Measurements from ENCODE around the gene TXNRD1. TPM values are rescaled to one million over a fixed set of nuclear protein-coding genes. Genes with fewer than 3 reads are reported as not detected.

The TXNRD1 gene
- 673 and 740 TPM in 2 replicates for polyA plus RNA-seq (2011; rRNA removed)
- 890 and 1,035 TPM in 2 replicates for polyA minus RNA-seq (2011; rRNA and poly(A)+ RNA removed)

- POLR2A ChIA-PET = interaction anchor here (0.6 to 1.3 kb wide), 3 partner anchors 71 to 76 kb away, joined by 6 to 10 read pairs (median 7); no protein-coding TSS in a partner anchor
- no peak for DNase-seq (ENCODE audit: low read depth, low spot score)
- CTCF ChIA-PET = interaction anchor here (0.6 to 1.6 kb wide), 5 partner anchors 8 to 120 kb away, joined by 3 to 5 read pairs (median 3); partner anchors contain the start of gene EID3
- H3K27ac ChIP-seq (ENCODE audit: low read depth, low read length) = peak within 1 kb of the TSS; percentile 31
- TF ChIP-seq CTCF (IDR thresholded peaks at IDR 0.05; ENCODE audit: low read depth, low read length) = peak; percentile 83
- no peaks in the 10 kb centered on the region for H3K27me3 ChIP-seq (ENCODE audit: control insufficient read depth, insufficient read depth, low read length)
- H3K9me3 ChIP-seq (ENCODE audit: control insufficient read depth, insufficient read depth, low read length) = no peaks in the 10 kb centered on the region; the same call in 1 of the 2 replicates
- peak within 1 kb of the TSS; percentile 62 for H3K4me3 ChIP-seq (ENCODE audit: low read depth, low read length)
Measured at GRCh38 chr12:104215638-104216297, at the start of gene TXNRD1. TSS of gene TXNRD1 (plus strand) at chr12:104215779. CDS start at chr12:104215803, 24 bp downstream.

- ChIA-PET POLR2A (no interaction called here), CTCF (interaction anchor here (0.9 to 1.6 kb wide), 2 partner anchors 12 to 39 kb away, joined by 3 to 17 read pairs; no protein-coding TSS in a partner anchor)
- no peaks in the 10 kb centered on the region for H3K9me3 ChIP-seq (ENCODE audit: control insufficient read depth, insufficient read depth, low read length)
- no peak overlapping the region for H3K4me3 ChIP-seq (ENCODE audit: low read depth, low read length)
- no peak for TF ChIP-seq CTCF (IDR thresholded peaks at IDR 0.05; ENCODE audit: low read depth, low read length)
- DNase-seq (ENCODE audit: low read depth, low spot score) = no peak
- no peaks in the 10 kb centered on the region for H3K27me3 ChIP-seq (ENCODE audit: control insufficient read depth, insufficient read depth, low read length)
- H3K27ac ChIP-seq (ENCODE audit: low read depth, low read length) = no peak overlapping the region
Measured at GRCh38 chr12:104165801-104166200, 49.8 kb upstream of the TXNRD1 start.

GRCh38 chr12:104166465-104166864 is 49.1 kb upstream of the TXNRD1 start:
- peak; percentile 49 for DNase-seq (ENCODE audit: low read depth, low spot score)
- CTCF ChIA-PET = interaction anchor here (0.9 to 1.6 kb wide), 2 partner anchors 11 to 40 kb away, joined by 3 to 17 read pairs; no protein-coding TSS in a partner anchor
- TF ChIP-seq CTCF (IDR thresholded peaks at IDR 0.05; ENCODE audit: low read depth, low read length) = peak; percentile 38
- no peaks in the 10 kb centered on the region for H3K9me3 ChIP-seq (ENCODE audit: control insufficient read depth, insufficient read depth, low read length)
- POLR2A ChIA-PET = interaction anchor here (0.6 kb wide), 1 partner anchor 15 kb away, joined by 6 read pairs; no protein-coding TSS in a partner anchor
- no peak overlapping the region for H3K4me3 ChIP-seq (ENCODE audit: low read depth, low read length)
- no peaks in the 10 kb centered on the region for H3K27me3 ChIP-seq (ENCODE audit: control insufficient read depth, insufficient read depth, low read length)
- no peak overlapping the region for H3K27ac ChIP-seq (ENCODE audit: low read depth, low read length)

- no peak for DNase-seq (ENCODE audit: low read depth, low spot score)
- Histone ChIP-seq H3K27ac (ENCODE audit: low read depth, low read length) (no peak overlapping the region), H3K27me3 (ENCODE audit: control insufficient read depth, insufficient read depth, low read length) (no peaks in the 10 kb centered on the region), H3K4me3 (ENCODE audit: low read depth, low read length) (no peak overlapping the region), H3K9me3 (ENCODE audit: control insufficient read depth, insufficient read depth, low read length) (peaks cover 4% of the 10 kb centered on the region; the same call in 1 of the 2 replicates)
- no peak for TF ChIP-seq CTCF (IDR thresholded peaks at IDR 0.05; ENCODE audit: low read depth, low read length)
- CTCF ChIA-PET = interaction anchor here (0.7 to 1.6 kb wide), 2 partner anchors 10 to 30 kb away, joined by 4 to 17 read pairs; no protein-coding TSS in a partner anchor
- POLR2A ChIA-PET = no interaction called here
Measured at GRCh38 chr12:104167519-104168458, 47.8 kb upstream of the TXNRD1 start.
